Calu3 (cell line): Measurements from ENCODE around the gene KCNG2. TPM values are rescaled to one million over a fixed set of nuclear protein-coding genes. Genes with fewer than 3 reads are reported as not detected.

Experiments
- BruUV-seq: library from RNA; stranded (reverse); fragments of 400-500 nt; replicated peaks from 2 replicates; lab custom pipeline; 2021; lab: Mats Ljungman, UMichigan
- CTCF ChIA-PET: fragments of 300-600 bp; sonication (Branson Sonifier 250); formaldehyde crosslinking; loops from one replicate; lab custom pipeline; 2022; ENCODE audit warnings: antibody characterized with exemption; lab: Charles Lee
- DNase-seq: peaks from one replicate; pipeline ENCODE4 v3.0.0; 2022
- H3K27ac Mint-ChIP-seq: one replicate; pipeline ENCODE4 v1.8.0; 2022; ENCODE audit warnings: mixed read lengths; ENCODE audit not compliant: unreplicated experiment
- H3K27me3 Mint-ChIP-seq: one replicate; pipeline ENCODE4 v1.8.0; 2022; ENCODE audit warnings: mixed read lengths; ENCODE audit not compliant: unreplicated experiment
- H3K36me3 Mint-ChIP-seq: one replicate; pipeline ENCODE4 v1.8.0; 2022; ENCODE audit warnings: mild to moderate bottlenecking, moderate library complexity, mixed read lengths; ENCODE audit not compliant: insufficient read depth, unreplicated experiment
- H3K4me1 Mint-ChIP-seq: one replicate; pipeline ENCODE4 v1.8.0; 2022; ENCODE audit warnings: mild to moderate bottlenecking, low read depth, mixed read lengths; ENCODE audit not compliant: unreplicated experiment
- H3K4me3 Mint-ChIP-seq: one replicate; pipeline ENCODE4 v1.8.0; 2022; ENCODE audit warnings: mild to moderate bottlenecking, low read depth, moderate library complexity, mixed read lengths; ENCODE audit not compliant: unreplicated experiment
- H3K9me3 Mint-ChIP-seq: one replicate; pipeline ENCODE4 v1.8.0; 2022; ENCODE audit warnings: low read depth, mixed read lengths; ENCODE audit not compliant: unreplicated experiment
- intact Hi-C: fragments of 100-400 bp; cut with micrococcal nuclease; formaldehyde crosslinking; loops from one replicate; pipeline ENCODE4 v1.10.0; 2022; ENCODE audit not compliant: unreplicated experiment
- total RNA-seq: library from RNA; stranded (reverse); gene quantifications from 2 replicates; pipeline ENCODE4 v1.2.3, GENCODE V29; 2022
- TF ChIP-seq, protein P1 (sequence below): fragments of 200-600 bp; IDR thresholded peaks from one replicate; pipeline ENCODE4 v1.8.0; 2022; ENCODE audit warnings: antibody characterized with exemption; ENCODE audit not compliant: unreplicated experiment

KCNG2 gene
- total RNA-seq, 1 experiment from 2014 or later: not detected

DNA sequence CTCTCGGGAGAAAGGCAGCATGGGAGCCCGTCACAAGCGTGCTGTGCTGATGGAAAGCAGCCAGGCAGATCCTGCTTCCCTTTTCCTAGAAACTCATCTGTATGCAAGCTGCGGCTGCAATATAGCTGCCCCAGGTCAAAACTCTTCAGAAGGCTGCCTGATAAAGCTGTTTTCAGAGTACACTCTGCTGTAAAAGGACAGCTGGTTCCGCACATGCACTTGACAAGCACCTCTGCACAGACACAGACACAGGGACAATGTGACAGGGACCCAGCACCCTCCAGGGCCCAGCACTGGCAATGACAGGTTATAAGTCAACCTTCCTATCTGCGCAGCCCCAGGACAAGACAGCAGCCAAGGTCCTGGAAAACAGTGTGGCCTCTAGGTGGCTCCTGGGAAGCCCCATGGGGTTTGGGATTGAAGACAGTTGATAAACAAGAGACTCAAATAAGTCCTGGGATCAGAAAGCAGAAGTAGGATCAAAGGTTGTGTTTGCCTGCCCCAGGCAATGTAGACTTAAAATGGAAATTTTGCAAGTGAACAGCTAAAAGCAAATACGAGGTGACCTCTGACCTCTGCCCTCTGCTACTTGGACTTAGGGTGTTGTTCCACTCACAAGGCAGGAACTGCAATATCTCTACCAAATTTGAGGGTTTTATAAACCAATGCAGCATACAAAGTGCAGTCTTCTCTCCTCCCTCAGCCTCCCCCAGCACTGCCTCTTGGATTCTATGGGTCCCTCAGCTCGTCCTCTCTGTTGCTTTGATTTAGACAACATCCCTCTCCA is 136.8 kb downstream of the KCNG2 start:
- TF ChIP-seq, protein P1, sequence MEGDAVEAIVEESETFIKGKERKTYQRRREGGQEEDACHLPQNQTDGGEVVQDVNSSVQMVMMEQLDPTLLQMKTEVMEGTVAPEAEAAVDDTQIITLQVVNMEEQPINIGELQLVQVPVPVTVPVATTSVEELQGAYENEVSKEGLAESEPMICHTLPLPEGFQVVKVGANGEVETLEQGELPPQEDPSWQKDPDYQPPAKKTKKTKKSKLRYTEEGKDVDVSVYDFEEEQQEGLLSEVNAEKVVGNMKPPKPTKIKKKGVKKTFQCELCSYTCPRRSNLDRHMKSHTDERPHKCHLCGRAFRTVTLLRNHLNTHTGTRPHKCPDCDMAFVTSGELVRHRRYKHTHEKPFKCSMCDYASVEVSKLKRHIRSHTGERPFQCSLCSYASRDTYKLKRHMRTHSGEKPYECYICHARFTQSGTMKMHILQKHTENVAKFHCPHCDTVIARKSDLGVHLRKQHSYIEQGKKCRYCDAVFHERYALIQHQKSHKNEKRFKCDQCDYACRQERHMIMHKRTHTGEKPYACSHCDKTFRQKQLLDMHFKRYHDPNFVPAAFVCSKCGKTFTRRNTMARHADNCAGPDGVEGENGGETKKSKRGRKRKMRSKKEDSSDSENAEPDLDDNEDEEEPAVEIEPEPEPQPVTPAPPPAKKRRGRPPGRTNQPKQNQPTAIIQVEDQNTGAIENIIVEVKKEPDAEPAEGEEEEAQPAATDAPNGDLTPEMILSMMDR: no peak
- Mint-ChIP-seq H3K9me3 (peaks cover 16% of the 10 kb centered on the region), H3K27ac (no peak overlapping the region), H3K36me3 (peaks cover 11% of the 10 kb centered on the region), H3K4me3 (no peak overlapping the region), H3K27me3 (no peaks in the 10 kb centered on the region), H3K4me1 (no peaks in the 10 kb centered on the region)
- no peak for DNase-seq
- CTCF ChIA-PET: no interaction called here
- intact Hi-C loops: no loop called here
- BruUV-seq: no TSS peak

GRCh38 chr18:79935098-79935480 is 137.4 kb downstream of the KCNG2 start:
- H3K9me3 Mint-ChIP-seq: peaks cover 12% of the 10 kb centered on the region
- intact Hi-C loops: no loop called here
- no peaks in the 10 kb centered on the region for H3K27me3 Mint-ChIP-seq
- peaks cover 11% of the 10 kb centered on the region for H3K36me3 Mint-ChIP-seq
- TF ChIP-seq, protein P1: no peak
- no peaks in the 10 kb centered on the region for H3K4me1 Mint-ChIP-seq
- DNase-seq: no peak
- H3K27ac Mint-ChIP-seq: no peak overlapping the region
- H3K4me3 Mint-ChIP-seq: no peak overlapping the region
- CTCF ChIA-PET: no interaction called here
- no TSS peak for BruUV-seq

GRCh38 chr18:79935499-79935898 is 137.8 kb downstream of the KCNG2 start:
- H3K27ac Mint-ChIP-seq: no peak overlapping the region
- H3K27me3 Mint-ChIP-seq: no peaks in the 10 kb centered on the region
- peaks cover 12% of the 10 kb centered on the region for H3K9me3 Mint-ChIP-seq
- no peak overlapping the region for H3K4me3 Mint-ChIP-seq
- H3K36me3 Mint-ChIP-seq: peaks cover 11% of the 10 kb centered on the region
- intact Hi-C loops: no loop called here
- no peak for DNase-seq
- TF ChIP-seq, protein P1: no peak
- H3K4me1 Mint-ChIP-seq: no peaks in the 10 kb centered on the region
- CTCF ChIA-PET: no interaction called here
- no TSS peak for BruUV-seq

DNA sequence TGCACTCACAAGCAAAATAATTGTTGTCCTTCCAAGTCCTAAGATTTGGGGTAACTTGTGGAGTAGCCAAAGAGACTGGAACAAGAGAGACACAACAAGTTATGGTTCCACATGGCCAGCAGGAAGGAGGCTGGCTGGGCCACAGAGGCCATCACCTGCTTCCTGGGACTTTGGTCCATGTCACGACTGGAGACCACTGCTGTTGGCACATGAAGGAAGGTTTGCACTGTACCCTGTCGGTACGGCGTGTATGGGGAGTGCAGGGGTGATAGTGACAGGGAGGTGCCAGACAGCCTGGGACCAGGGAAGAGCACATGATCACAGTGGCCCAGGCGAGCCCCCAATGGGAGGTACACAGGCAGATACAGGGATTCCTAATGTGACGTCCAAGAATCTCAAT is 138.2 kb downstream of the KCNG2 start:
- CTCF ChIA-PET: no interaction called here
- Mint-ChIP-seq H3K4me3 (no peak overlapping the region), H3K9me3 (peaks cover 12% of the 10 kb centered on the region), H3K4me1 (no peaks in the 10 kb centered on the region), H3K36me3 (peaks cover 11% of the 10 kb centered on the region), H3K27me3 (no peaks in the 10 kb centered on the region), H3K27ac (no peak overlapping the region)
- TF ChIP-seq, protein P1: no peak
- intact Hi-C loops: no loop called here
- no TSS peak for BruUV-seq
- DNase-seq: no peak
